ENCODE results near the gene SEC16B.

Gene SEC16B

DNA sequence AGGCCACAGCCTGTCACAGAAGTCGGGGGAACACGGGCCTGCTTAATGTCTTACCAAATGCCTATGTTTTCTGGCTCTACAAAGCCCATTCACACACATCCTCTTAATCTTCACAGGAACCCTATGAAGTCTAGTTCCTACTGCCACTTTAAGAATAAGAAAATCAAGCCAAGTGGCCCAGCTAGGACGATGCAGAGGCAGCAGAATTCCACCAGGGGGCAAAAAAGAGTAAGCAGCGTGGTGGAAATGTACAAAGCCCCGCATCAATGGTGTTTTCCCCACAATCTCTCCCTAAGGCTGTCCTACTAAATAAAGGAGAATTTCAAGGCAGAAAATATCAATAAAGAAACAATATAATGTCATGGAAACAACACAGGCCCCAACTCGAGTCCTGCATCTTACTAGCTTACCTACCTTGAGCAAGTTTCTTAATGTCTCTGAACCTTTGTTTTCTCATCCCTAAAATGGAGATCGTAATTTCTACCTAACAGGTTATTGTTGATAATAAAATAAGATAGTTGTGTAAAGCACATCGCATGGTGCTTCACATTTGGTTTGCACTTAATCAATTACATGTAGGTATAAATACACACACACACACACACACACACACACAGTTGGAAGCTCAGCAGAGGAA lies 21.4 kb downstream of the SEC16B start:
- no peak overlapping the region for H3K9ac ChIP-seq
- no peaks in the 10 kb centered on the region for H3K27me3 ChIP-seq (ENCODE audit: insufficient read depth, low read depth)
- TF ChIP-seq CTCF (conservative IDR thresholded peaks at IDR 0.05; ENCODE audit: low read depth, low read length), result peak; percentile 98
- H3K4me2 ChIP-seq, result no peak overlapping the region
- H3K4me3 ChIP-seq (IDR thresholded peaks at IDR 0.05; ENCODE audit: insufficient read depth, low read depth, low read length), result no peak overlapping the region
- no peaks in the 10 kb centered on the region for H4K20me1 ChIP-seq (ENCODE audit: insufficient read depth)
- H3K79me2 ChIP-seq (ENCODE audit: insufficient read depth, low read depth), result no peaks in the 10 kb centered on the region
- H3K36me3 ChIP-seq (ENCODE audit: insufficient read depth), result no peaks in the 10 kb centered on the region
- H3K27ac ChIP-seq, result no peak overlapping the region
- no peaks in the 10 kb centered on the region for H3K4me1 ChIP-seq (ENCODE audit: low read depth, poor library complexity, severe bottlenecking)
- peak overlapping the region; percentile 9; the same call in 1 of the 2 replicates for H2AFZ ChIP-seq (ENCODE audit: low read depth)

- Histone ChIP-seq H3K79me2 (ENCODE audit: insufficient read depth, low read depth) (no peaks in the 10 kb centered on the region), H3K27ac (no peak overlapping the region), H3K4me3 (IDR thresholded peaks at IDR 0.05; ENCODE audit: insufficient read depth, low read depth, low read length) (no peak overlapping the region), H3K36me3 (ENCODE audit: insufficient read depth) (no peaks in the 10 kb centered on the region), H3K27me3 (ENCODE audit: insufficient read depth, low read depth) (no peaks in the 10 kb centered on the region), H2AFZ (ENCODE audit: low read depth) (no peak overlapping the region), H3K4me2 (no peak overlapping the region), H4K20me1 (ENCODE audit: insufficient read depth) (no peaks in the 10 kb centered on the region), H3K9ac (no peak overlapping the region), H3K4me1 (ENCODE audit: low read depth, poor library complexity, severe bottlenecking) (no peaks in the 10 kb centered on the region)
- no peak for TF ChIP-seq CTCF (conservative IDR thresholded peaks at IDR 0.05; ENCODE audit: low read depth, low read length)
Observed at GRCh38 chr1:177947623-177948022, 22.2 kb downstream of the SEC16B start.

GRCh38 chr1:177945943-177946650 lies 23.8 kb downstream of the SEC16B start:
- no peaks in the 10 kb centered on the region for H4K20me1 ChIP-seq (ENCODE audit: insufficient read depth)
- H3K4me2 ChIP-seq, result no peak overlapping the region
- no peak overlapping the region for H3K27ac ChIP-seq
- peak overlapping the region; percentile 7; the same call in 1 of the 2 replicates for H2AFZ ChIP-seq (ENCODE audit: low read depth)
- no peaks in the 10 kb centered on the region for H3K27me3 ChIP-seq (ENCODE audit: insufficient read depth, low read depth)
- H3K9ac ChIP-seq, result no peak overlapping the region
- no peak overlapping the region for H3K4me3 ChIP-seq (IDR thresholded peaks at IDR 0.05; ENCODE audit: insufficient read depth, low read depth, low read length)
- H3K36me3 ChIP-seq (ENCODE audit: insufficient read depth), result no peaks in the 10 kb centered on the region
- no peaks in the 10 kb centered on the region for H3K4me1 ChIP-seq (ENCODE audit: low read depth, poor library complexity, severe bottlenecking)
- TF ChIP-seq CTCF (conservative IDR thresholded peaks at IDR 0.05; ENCODE audit: low read depth, low read length), result peak; percentile 99
- no peaks in the 10 kb centered on the region for H3K79me2 ChIP-seq (ENCODE audit: insufficient read depth, low read depth)

DNA sequence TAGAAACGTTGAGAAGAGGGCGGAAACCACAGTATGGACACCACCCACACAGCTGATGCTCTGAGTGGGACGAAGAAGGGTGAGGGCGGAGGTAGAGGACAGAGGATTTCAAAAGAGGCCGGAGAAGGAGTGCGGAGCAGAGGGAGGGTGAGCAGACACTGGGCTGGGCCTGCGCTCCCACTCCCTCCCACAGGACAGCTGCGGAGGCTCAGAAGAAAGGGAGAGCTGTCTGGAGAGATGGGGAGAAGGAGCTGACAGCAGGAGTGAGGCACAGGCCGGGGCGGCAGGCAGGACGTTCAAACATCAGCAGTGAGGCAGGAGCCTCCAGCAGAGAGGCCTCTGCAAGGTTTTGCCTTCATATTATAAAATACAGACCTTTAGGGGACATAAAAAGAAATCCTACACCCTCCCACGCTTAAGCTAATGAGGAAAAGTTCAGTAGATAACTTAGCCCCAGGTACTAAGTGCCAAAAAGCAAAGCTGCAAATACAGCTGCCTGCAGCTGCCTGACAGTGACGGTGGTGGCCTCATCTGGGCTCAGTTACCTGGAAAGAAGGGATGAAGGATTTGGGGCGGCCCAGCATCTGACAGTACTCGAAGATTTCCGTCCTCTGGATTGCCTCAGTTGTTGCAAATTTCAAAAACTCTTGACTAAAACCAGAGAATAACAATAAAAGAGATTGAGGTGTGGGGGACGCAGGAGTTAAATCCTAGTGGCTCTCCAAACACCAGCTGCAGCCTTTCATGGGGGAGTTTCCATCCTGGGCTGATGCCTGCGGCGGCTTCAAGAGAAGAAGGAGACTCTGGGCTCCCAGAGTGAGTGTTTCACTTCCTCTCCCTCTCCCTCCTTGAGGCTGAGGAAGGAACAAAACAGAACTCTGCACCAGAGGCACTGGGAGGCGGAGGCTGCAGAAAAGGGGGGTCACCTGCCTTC lies 25.6 kb downstream of the SEC16B start:
- H2AFZ ChIP-seq (ENCODE audit: low read depth), result no peak overlapping the region
- no peak overlapping the region for H3K4me2 ChIP-seq
- no peak overlapping the region for H3K27ac ChIP-seq
- no peaks in the 10 kb centered on the region for H3K79me2 ChIP-seq (ENCODE audit: insufficient read depth, low read depth)
- no peak overlapping the region for H3K4me3 ChIP-seq (IDR thresholded peaks at IDR 0.05; ENCODE audit: insufficient read depth, low read depth, low read length)
- H3K27me3 ChIP-seq (ENCODE audit: insufficient read depth, low read depth), result no peaks in the 10 kb centered on the region
- no peaks in the 10 kb centered on the region for H4K20me1 ChIP-seq (ENCODE audit: insufficient read depth)
- H3K4me1 ChIP-seq (ENCODE audit: low read depth, poor library complexity, severe bottlenecking), result no peaks in the 10 kb centered on the region
- no peak for TF ChIP-seq CTCF (conservative IDR thresholded peaks at IDR 0.05; ENCODE audit: low read depth, low read length)
- H3K9ac ChIP-seq, result no peak overlapping the region
- H3K36me3 ChIP-seq (ENCODE audit: insufficient read depth), result no peaks in the 10 kb centered on the region
